MM.1S (cell line): Measurements from ENCODE around the gene TMEM86B.

Experiments
- CTCF ChIP-seq: fragments of 300-600 bp; sonication (generic); IDR thresholded peaks from 2 replicates; pipeline ENCODE4 v1.5.1; 2016; ENCODE audit warnings: antibody characterized with exemption, low read length, mixed read lengths
- EZH2 ChIP-seq: fragments of 300-600 bp; sonication (generic); optimal IDR thresholded peaks from 2 replicates; pipeline ENCODE3; 2017; ENCODE audit warnings: low read depth, mild to moderate bottlenecking, antibody characterized with exemption, low read length, mixed read lengths
- EZH2phosphoT487 ChIP-seq: fragments of 300-600 bp; sonication (generic); IDR thresholded peaks from 2 replicates; pipeline ENCODE4 v1.6.1; 2018; ENCODE audit warnings: antibody characterized with exemption, low read length

GRCh38 chr19:55251341-55252081, 22.9 kb upstream of the TMEM86B start:
- TF ChIP-seq EZH2 (no peak), CTCF (no peak), EZH2phosphoT487 (no peak)
